HCT116 (cell line): ENCODE measurements around the gene CACNA1C.

Experiments used
- EZH2phosphoT487 ChIP-seq: fragments of 200-600 bp; IDR thresholded peaks from 2 replicates; pipeline ENCODE4 v1.6.1; 2018; ENCODE audit warnings: antibody characterized with exemption, borderline replicate concordance
- POLR2A ChIP-seq: IDR thresholded peaks from 2 replicates; pipeline ENCODE4 v1.7.0; 2011; ENCODE audit warnings: borderline replicate concordance; ENCODE audit not compliant: insufficient read depth, insufficient read length; ENCODE audit errors: extremely low read depth

GRCh38 chr12:2677142-2677880, 624.5 kb downstream of the CACNA1C start:
- no peak for TF ChIP-seq POLR2A
- no peak for TF ChIP-seq EZH2phosphoT487
